Activated naive CD8-positive, alpha-beta T cell (primary cell): ENCODE measurements around the gene WNT7B.

Experiments
- H3K27ac Mint-ChIP-seq: one replicate; pipeline ENCODE4 v1.8.0; 2021; ENCODE audit warnings: mixed read lengths
- H3K27me3 Mint-ChIP-seq: one replicate; pipeline ENCODE4 v1.8.0; 2021; ENCODE audit warnings: mixed read lengths
- H3K36me3 Mint-ChIP-seq: one replicate; pipeline ENCODE4 v1.8.0; 2021; ENCODE audit warnings: mixed read lengths
- H3K4me1 Mint-ChIP-seq: one replicate; pipeline ENCODE4 v1.8.0; 2021; ENCODE audit warnings: low read depth, mixed read lengths
- H3K4me3 Mint-ChIP-seq: one replicate; pipeline ENCODE4 v1.8.0; 2021; ENCODE audit warnings: mild to moderate bottlenecking, mixed read lengths
- H3K9me3 Mint-ChIP-seq: one replicate; pipeline ENCODE4 v1.8.0; 2021; ENCODE audit warnings: low read depth, mixed read lengths

Gene WNT7B

DNA sequence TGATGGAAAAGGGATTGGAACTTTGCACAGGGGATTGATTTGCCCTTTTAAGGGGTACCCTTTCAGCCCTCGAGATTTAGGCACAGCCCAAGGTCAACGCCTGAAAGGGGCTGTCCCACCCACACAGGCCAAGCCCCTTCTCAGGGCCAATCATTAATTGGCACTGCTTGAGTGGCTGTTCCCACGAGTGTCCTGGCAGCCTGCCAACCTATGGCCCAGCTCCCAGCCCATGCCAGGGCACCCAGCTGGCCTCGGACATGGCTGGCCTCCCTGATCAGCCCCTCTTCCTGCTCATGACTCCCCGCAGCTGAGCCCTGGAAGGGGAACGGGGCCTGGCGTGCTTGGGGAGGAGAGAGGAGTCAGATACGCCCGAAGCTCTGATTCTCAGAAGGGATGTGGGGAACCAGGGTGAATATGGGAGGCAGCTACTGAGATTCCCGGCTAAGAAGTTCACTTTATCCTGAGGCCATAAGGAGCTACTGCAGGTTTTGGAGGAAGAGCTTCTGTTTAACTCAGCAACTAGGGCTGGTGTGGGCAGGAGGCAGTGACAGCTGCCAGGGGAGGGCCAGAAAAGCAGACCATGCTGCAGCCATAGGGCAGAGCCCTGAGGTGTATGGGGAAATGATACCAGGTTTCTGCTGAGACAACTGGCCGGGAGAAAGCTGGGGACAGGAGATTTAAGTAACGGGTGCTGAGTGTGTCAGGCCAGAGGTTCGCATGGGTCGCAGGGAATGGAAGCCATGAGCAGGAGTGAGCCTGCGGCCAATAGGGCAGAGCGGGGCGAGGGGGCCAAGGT lies 30.0 kb downstream of the WNT7B start:
- H3K27ac Mint-ChIP-seq, result no peak overlapping the region

DNA sequence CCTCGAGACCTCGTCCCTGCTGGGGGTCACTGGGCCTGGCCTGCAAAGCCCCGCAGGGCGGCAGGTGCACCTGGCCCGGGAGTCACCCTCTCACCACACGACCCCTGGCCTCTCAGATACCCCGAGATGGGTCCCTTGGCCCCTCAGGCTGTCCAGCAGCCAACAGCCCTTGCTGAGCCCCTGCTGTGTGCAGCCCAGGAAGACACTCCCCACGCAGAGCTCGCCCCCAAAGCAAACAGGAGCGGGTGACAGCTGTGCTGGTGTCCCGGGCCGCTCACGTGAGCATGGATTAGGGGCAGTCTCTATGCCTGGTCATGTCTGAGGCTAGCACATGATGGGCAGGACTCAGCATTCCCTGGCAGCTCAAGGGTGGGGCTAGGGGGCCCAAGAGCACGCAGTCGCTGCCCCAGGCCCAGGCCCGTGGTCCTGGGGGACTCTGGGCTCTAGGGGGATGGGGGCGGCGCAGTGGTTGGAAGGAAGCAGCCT lies 31.3 kb downstream of the WNT7B start:
- Mint-ChIP-seq H3K9me3 (no peaks in the 10 kb centered on the region), H3K4me3 (no peak overlapping the region), H3K27me3 (no peaks in the 10 kb centered on the region), H3K36me3 (no peaks in the 10 kb centered on the region), H3K27ac (no peak overlapping the region), H3K4me1 (no peaks in the 10 kb centered on the region)

More for the DNA sequence above, 30.0 kb downstream of the WNT7B start:
- H3K4me3 Mint-ChIP-seq, result no peak overlapping the region
- no peaks in the 10 kb centered on the region for H3K36me3 Mint-ChIP-seq
- no peaks in the 10 kb centered on the region for H3K9me3 Mint-ChIP-seq
- no peaks in the 10 kb centered on the region for H3K4me1 Mint-ChIP-seq
- H3K27me3 Mint-ChIP-seq, result peaks cover 4% of the 10 kb centered on the region

GRCh38 chr22:45942787-45943493 lies 34.0 kb downstream of the WNT7B start:
- Mint-ChIP-seq H3K36me3 (no peaks in the 10 kb centered on the region), H3K9me3 (no peaks in the 10 kb centered on the region), H3K4me1 (no peaks in the 10 kb centered on the region), H3K4me3 (no peak overlapping the region), H3K27ac (no peak overlapping the region), H3K27me3 (no peaks in the 10 kb centered on the region)

DNA sequence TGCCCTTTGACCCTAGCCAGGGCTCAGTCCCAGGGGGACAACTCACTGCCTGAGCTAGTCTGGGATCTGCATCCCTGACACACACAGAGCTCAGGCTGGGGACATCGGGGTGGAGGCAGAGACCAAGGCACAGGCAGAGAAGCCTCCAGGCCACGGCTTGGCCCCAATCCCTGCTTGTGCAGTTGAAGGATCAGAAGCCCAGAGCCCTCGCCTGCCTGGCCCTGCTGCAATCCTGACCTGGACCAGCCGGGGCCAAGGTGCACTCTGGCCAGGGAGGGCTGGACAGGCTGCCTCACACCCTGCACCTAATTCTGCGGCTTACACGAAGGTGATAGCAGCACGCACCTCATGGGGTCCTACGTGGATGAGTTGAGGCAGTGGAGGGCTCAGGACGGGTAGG lies 34.6 kb downstream of the WNT7B start:
- Mint-ChIP-seq H3K27ac (no peak overlapping the region), H3K4me1 (no peaks in the 10 kb centered on the region), H3K4me3 (no peak overlapping the region), H3K27me3 (no peaks in the 10 kb centered on the region), H3K9me3 (no peaks in the 10 kb centered on the region), H3K36me3 (no peaks in the 10 kb centered on the region)

GRCh38 chr22:45938913-45939312 lies 38.0 kb downstream of the WNT7B start:
- Mint-ChIP-seq H3K4me1 (no peaks in the 10 kb centered on the region), H3K4me3 (no peak overlapping the region), H3K36me3 (no peaks in the 10 kb centered on the region)

DNA sequence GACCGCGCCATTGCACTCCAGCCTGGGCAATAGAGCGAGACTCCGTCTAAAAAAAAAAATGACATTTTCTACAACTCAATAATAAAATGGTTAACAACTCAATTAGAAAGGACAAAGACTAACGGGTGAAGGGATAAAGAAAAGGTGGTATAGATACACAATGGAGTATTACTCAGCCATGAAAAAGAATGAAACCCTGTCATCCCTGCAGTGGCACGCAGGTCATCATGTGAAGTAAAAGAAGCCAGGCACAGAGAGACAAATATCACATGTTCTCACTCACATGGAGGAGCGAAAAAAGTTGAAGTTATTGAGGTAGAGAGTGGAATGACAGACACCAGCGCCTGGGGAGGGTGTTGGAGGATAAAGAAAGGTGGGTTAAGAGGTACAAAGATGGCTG lies 39.0 kb downstream of the WNT7B start:
- H3K27me3 Mint-ChIP-seq, result peaks cover 4% of the 10 kb centered on the region
- H3K27ac Mint-ChIP-seq, result no peak overlapping the region
- no peaks in the 10 kb centered on the region for H3K9me3 Mint-ChIP-seq
- H3K36me3 Mint-ChIP-seq, result no peaks in the 10 kb centered on the region
- no peaks in the 10 kb centered on the region for H3K4me1 Mint-ChIP-seq
- no peak overlapping the region for H3K4me3 Mint-ChIP-seq

More at GRCh38 chr22:45938913-45939312, 38.0 kb downstream of the WNT7B start:
- Mint-ChIP-seq H3K9me3 (no peaks in the 10 kb centered on the region), H3K27ac (no peak overlapping the region), H3K27me3 (peaks cover 2% of the 10 kb centered on the region)

- no peaks in the 10 kb centered on the region for H3K9me3 Mint-ChIP-seq
- no peak overlapping the region for H3K4me3 Mint-ChIP-seq
- H3K36me3 Mint-ChIP-seq, result no peaks in the 10 kb centered on the region
- H3K4me1 Mint-ChIP-seq, result no peaks in the 10 kb centered on the region
- no peak overlapping the region for H3K27ac Mint-ChIP-seq
- H3K27me3 Mint-ChIP-seq, result peaks cover 4% of the 10 kb centered on the region
Measured at GRCh38 chr22:45935573-45935972, 41.4 kb downstream of the WNT7B start.

- Mint-ChIP-seq H3K27me3 (peaks cover 5% of the 10 kb centered on the region), H3K36me3 (no peaks in the 10 kb centered on the region)
Measured at GRCh38 chr22:45934659-45935341, 42.2 kb downstream of the WNT7B start.

GRCh38 chr22:45934168-45934564 lies 42.8 kb downstream of the WNT7B start:
- no peaks in the 10 kb centered on the region for H3K4me1 Mint-ChIP-seq
- H3K36me3 Mint-ChIP-seq, result no peaks in the 10 kb centered on the region
- H3K27me3 Mint-ChIP-seq, result peaks cover 8% of the 10 kb centered on the region
- no peaks in the 10 kb centered on the region for H3K9me3 Mint-ChIP-seq
- no peak overlapping the region for H3K27ac Mint-ChIP-seq
- H3K4me3 Mint-ChIP-seq, result no peak overlapping the region

More at GRCh38 chr22:45934659-45935341, 42.2 kb downstream of the WNT7B start:
- Mint-ChIP-seq H3K4me1 (no peaks in the 10 kb centered on the region), H3K9me3 (no peaks in the 10 kb centered on the region), H3K27ac (no peak overlapping the region), H3K4me3 (no peak overlapping the region)

- H3K36me3 Mint-ChIP-seq, result no peaks in the 10 kb centered on the region
- no peaks in the 10 kb centered on the region for H3K9me3 Mint-ChIP-seq
- no peak overlapping the region for H3K27ac Mint-ChIP-seq
- peaks cover 8% of the 10 kb centered on the region for H3K27me3 Mint-ChIP-seq
- no peaks in the 10 kb centered on the region for H3K4me1 Mint-ChIP-seq
- no peak overlapping the region for H3K4me3 Mint-ChIP-seq
Measured at GRCh38 chr22:45933506-45934167, 43.3 kb downstream of the WNT7B start.

DNA sequence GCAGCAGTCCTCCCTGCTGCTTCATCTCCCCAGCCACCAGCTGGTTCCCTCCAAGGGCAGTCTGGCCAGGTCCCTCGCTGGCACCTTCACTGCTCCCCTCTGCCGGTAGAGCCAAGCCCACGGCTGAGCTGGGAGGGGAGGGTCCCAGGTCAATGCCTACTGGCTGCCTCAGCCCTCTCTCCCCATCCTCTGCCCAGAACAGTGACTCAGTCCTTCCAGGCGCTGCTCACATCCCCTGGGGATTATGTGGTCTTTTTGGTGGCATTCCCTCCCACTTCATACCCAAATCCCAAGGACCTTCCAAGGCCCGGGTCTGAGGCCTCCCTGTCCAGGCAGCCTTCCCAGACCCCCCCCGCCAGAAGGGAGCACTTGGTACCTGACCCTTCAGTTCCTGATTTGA lies 44.9 kb downstream of the WNT7B start:
- Mint-ChIP-seq H3K4me1 (no peaks in the 10 kb centered on the region), H3K4me3 (no peak overlapping the region), H3K27me3 (peaks cover 8% of the 10 kb centered on the region), H3K36me3 (no peaks in the 10 kb centered on the region), H3K27ac (no peak overlapping the region), H3K9me3 (no peaks in the 10 kb centered on the region)

DNA sequence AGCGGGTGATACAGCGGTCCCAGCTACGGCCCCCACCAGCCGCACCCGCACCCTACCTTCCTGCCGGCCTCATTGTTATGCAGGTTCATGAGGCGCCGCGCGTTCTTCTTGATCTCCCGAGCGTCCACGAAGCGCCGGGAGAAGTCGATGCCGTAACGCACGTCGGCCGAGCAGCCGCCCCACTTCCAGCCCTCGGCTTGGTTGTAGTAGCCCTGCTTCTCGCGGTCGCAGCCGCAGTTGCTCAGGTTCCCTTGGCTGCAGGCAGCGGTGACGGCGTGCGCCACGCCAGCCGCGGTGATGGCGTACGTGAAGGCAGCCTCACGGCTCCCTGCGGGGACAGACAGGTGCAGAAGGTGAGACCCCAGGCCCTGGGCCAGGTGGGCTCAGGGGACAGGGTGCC lies 45.9 kb downstream of the WNT7B start:
- Mint-ChIP-seq H3K27ac (no peak overlapping the region), H3K36me3 (no peaks in the 10 kb centered on the region), H3K27me3 (peaks cover 8% of the 10 kb centered on the region), H3K4me3 (no peak overlapping the region), H3K4me1 (no peaks in the 10 kb centered on the region), H3K9me3 (no peaks in the 10 kb centered on the region)

DNA sequence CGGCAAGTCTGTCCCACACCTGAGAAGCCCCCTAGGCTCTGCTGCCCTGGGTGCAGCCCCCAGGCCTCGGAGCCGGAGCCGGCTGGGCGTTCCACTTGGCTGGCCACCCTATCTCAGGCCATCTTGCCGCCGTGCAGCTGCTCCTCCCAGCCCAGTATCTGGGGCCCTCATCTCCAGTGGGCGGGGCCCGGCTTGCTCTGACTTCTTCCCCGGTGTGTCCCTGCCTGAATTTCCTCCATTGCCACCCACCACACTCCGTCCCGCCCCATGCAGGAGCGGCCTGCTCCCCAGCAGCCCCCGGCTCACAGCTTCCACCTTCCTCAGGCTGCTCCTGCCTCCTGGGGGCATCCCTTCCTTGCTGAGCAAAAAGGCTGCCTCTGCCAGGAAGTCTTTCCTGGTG lies 46.6 kb downstream of the WNT7B start:
- no peak overlapping the region for H3K27ac Mint-ChIP-seq
- H3K4me1 Mint-ChIP-seq, result no peaks in the 10 kb centered on the region

GRCh38 chr22:45929649-45930048 lies 47.3 kb downstream of the WNT7B start:
- Mint-ChIP-seq H3K27ac (no peak overlapping the region), H3K36me3 (no peaks in the 10 kb centered on the region), H3K4me1 (no peaks in the 10 kb centered on the region), H3K4me3 (no peak overlapping the region), H3K27me3 (peaks cover 5% of the 10 kb centered on the region), H3K9me3 (no peaks in the 10 kb centered on the region)

More for the DNA sequence above, 46.6 kb downstream of the WNT7B start:
- no peaks in the 10 kb centered on the region for H3K36me3 Mint-ChIP-seq
- no peaks in the 10 kb centered on the region for H3K9me3 Mint-ChIP-seq
- peaks cover 5% of the 10 kb centered on the region for H3K27me3 Mint-ChIP-seq
- no peak overlapping the region for H3K4me3 Mint-ChIP-seq
